ENCODE data around the gene SCAND1.
A peak's percentile ranks its signal among the peaks of the same experiment; 100 is the strongest.
"Not testable (repeated sequence)": the region's sequence is repeated elsewhere in the genome, so short reads cannot be mapped to it uniquely, and the experiment has no call there.

SCAND1 gene

DNA sequence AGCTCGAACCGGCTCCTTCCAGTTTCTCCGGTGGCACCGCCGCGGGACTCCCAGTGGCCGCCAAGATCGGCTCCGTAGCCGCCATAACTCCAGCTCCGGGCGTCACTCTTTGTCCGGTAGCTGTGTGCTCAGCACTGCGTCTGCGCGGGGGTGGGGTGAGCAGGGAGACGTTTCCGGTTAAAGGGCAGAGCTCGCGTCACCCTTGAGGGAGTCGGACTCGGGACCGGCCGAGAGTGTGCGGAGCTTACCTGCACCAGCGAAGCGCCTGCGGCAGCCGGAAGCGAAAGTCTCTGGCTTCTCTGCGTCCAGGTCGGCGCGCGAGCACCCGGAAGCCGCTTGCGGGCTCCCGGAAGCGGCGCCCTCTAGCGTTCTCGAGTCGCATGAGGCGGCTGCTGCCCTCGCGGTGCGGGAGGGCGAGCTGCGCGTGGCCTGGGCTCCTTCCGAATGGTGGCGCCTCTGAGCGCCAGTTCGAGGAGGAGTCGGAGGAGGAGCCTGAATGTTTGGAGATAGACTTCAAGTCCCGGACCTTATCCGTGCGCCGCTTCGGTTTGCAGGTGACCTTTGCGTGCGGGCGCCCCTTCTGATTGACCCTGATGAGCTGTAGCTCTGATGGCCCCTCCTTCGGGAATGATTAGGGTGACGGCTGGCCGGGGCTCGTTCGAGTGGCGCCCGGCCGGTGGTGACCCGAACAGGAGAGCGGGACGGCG, at the start of gene SCAND1:
Gene SCAND1, minus strand, starts transcription at position 303 of the 707 bp plus-strand sequence. Its CDS starts 218 bp downstream, at position 85.
- peak; percentile 97 for DNase-seq

DNA sequence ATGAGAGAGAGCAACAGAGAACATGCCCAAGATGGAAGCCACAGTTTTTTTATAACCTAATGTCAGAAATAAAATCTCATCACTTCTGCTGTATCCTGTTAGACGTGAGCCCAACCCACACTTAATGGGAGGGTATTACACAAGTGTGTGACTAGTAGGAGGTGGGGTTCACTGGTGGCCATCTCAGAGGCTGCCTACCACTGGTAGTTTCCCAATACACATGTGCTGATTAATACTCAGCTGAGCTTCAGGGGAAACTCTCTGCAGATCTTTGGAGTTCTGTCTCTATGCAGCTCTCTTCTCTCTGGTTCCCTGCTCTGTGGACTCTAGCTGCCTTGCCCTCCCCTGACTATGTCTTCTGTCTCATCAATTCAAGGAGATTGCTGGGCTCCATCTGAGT, 49.7 kb upstream of the SCAND1 start:
- no peak for DNase-seq

DNA sequence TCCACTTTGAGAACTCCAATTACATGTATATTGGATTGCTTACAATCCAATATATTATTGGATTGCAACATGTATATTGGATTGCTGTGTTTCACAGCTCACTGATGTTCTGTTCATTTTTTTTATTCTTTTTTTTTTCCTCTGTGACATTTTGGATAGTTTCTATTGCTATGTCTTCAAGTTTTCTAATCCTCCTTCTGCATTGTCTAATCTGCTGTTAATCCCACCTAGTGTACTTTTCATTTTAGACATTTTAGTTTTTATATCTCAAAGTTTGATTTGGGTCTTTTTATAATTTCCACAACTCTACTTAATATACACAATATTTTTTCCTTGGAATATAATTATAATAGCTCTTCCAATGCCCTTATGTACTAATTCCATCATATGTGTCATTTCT, 48.6 kb upstream of the SCAND1 start:
- no peak for DNase-seq

DNA sequence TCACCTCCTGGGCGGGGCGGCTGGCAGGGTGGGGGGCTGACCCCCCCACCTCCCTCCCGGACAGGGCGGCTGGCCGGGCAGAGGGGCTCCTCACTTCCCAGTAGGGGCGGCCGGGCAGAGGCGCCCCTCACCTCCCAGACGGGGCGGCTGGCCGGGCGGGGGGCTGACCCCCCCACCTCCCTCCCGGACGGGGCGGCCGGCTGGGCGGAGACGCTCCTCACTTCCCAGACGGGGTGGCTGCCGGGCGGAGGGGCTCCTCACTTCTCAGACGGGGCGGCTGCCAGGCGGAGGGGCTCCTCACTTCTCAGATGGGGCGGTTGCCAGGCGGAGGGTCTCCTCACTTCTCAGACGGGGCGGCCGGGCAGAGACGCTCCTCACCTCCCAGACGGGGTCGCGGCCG, 47.0 kb upstream of the SCAND1 start:
- not testable (repeated sequence) for DNase-seq

DNA sequence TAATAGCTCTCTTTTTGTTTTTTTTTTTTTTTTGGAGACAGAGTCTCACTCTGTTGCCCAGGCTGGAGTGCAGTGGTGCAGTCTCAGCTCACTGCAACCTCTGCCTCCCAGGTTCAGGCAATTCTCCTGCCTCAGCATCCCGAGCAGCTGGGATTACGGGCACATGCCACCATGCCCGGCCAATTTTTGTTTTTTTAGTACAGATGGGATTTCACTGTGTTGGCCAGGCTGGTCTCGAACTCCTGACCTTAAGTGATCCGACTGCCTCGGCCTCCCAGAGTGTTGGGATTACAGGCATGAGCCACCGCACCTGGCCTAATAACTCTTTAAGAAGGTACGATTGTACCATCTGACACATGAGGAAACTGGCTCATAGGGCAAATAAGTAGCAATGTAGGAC, 42.2 kb upstream of the SCAND1 start:
- DNase-seq: not testable (repeated sequence)

DNA sequence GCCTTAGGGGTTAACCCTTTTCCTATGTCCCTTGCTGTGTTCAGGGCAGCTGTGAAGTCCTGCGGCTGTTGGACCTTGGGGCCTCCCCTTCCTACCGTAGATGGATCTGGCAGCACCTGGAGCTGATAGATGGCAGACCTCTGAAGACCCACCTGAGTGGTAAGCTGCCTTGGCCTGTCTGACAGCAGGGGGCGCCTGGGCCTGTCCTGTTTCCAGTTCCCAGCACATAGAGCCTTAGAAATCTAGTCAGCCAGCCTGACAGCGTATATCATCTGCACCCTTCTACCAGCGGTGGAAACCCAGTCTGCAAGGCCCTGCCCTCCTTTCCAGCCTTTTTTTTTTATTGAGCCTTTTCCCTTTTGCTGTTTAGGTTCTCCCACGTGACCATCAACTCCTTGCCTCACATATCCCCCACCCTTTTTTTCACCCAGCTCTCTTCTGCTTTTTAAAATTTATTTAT, 40.7 kb upstream of the SCAND1 start:
- DNase-seq: peak; percentile 81

DNA sequence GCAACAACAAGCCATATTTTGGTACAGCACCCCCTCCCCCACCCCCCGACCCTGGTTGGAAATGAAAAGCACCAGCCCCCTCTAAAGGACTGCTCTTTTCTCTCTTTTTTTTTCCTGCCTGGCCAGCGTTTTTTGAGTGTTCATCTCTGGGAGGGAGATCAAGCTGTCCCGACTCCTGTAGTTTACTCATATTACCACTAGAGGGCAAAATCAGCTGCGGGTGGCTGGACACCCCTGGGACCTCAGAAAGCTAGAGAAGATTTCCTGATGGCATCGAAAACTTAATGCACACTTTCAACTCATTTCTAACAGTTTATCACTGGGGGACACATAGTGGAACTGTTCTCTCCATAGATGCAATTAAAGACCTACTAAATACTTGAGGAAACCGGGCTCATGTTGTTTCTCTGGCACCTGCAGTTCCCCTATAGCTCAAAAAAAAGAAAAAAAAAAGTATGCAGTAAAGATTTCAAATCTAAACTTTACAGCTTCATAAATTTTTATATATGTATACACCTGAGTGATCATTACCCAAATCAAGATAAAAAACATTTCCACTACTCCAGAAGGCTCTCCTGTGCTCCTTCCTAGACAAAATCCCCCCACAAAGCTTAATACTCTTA, 38.5 kb upstream of the SCAND1 start:
- DNase-seq: peak; percentile 58

DNA sequence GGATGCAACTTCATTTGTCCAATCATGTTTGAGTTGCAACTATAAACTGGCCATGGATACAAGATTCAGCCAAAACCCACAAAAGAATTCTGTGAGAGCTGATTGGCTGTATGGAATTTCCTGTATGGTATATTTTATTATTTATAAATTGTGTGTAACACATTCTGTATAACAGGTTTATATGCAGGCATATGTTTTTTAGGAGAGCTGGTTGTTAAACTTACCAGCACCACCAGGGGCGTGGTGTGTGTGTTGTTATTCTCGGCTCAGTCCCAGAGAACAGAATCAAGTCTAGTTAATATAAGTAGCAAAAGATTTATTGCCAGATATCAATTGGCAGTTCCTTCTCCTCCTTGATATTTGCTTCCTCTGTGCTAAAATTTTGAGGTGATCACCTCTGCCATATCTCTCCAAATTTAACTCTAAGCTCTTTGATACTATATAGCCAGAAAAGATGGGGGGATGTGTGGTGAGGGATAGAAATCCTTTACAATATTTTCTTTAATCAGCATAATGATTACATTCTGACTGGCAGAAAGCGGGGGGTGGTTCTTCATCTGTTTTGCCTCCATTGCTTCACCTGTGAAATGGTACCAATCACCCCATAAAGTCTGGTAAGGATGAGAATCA, 37.0 kb upstream of the SCAND1 start:
- DNase-seq: no peak

DNA sequence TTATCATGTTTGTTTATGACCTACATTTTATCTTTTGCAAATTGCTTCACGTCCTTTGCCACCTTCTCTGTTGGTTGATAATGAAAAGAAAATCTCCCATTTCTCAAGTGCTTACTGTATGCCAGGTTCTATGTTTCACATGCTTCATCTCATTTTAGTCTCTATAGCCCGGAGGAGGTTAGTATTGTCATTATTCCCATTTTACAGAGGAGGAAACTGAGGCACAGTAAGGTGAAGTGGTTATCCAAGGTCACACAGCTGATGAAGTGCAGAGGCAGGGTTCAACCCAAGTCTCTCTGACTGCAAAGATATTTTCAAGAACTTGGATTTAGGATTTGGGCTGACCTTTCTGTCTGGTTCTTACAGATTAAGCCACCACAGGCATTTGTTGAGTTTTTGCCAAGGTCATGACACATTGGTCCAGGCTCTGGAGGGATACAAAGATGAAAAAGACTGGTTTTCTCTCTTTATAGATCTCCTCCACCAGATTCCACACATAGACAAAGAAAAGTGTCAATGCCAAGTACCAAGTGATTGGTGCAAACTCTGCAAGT, 34.7 kb upstream of the SCAND1 start:
- DNase-seq: no peak

DNA sequence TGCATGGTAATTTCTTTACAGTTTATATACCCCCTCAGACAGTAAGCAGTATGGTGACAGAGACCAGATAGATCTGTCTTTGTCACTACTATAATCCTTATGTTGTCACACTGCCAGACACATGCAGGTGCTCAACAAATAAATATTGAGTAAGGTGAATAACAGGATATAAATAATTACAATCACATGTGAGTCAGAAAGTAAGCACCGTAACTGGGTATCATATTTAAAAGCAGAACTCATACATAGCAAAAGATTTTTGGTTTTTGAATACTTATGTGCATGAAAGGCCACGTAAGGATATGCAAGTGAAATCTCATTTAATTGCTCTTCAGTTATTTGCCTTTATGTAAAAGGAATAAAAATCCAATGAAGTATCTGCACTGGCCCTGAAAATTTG, 31.5 kb upstream of the SCAND1 start:
- DNase-seq: no peak

DNA sequence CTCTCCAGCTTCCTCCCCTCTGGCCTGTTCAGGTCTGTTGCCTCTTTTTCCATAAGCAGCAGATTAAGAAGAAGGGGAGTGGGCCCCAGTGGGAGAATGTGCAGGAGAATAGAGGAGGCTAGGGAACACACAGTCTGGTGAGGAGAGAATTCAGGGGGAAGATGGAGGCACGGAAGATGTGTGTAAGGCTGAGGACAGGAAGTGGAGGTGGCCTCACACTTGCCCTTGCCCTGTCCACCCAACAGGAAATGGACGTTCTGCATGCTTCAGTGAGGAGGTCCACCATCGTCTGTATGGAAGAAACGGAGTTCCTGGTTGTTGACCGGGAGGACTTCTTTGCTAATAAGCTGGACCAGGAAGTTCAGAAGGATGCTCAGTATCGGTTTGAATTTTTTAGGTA, 30.1 kb upstream of the SCAND1 start:
- no peak for DNase-seq

DNA sequence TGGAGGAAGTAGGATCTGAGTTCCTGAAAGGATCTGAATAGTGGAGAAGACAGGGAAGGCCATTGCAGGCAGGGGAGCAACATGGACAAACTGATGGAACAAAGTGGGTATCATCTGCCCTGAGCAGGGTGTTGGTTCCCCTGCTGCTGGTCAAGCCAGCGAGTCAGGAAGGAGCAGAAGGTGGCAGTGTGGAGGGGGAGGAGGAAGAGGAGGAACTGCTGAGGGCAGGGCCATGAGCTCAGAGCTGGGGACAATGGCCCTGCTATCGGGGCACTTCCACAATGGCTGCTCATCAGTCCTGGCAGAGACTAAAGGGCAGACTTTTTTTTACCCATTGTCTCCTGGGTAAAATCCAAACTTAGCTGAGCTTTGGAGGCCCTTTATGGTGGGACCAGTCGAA, 27.7 kb upstream of the SCAND1 start:
- DNase-seq: no peak

DNA sequence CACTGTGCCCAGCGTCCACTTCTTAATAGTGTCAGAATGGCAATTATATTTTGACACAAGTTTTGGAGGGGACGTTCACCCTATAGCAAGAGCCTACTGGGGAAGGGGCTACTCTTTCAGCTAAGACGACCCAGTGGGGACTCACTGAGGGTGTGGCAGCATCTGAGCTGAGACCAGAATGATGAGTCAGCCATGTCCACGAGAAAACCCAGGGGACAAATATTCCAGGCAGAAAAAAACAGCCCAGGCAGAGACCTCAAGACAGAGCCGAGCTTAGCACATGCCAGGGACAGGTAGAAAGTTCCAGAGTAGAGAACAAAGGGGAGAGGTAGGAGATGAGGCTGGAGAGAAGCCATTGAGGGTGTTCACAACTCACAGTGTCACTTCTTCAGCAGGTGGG, 25.2 kb upstream of the SCAND1 start:
- DNase-seq: no peak

DNA sequence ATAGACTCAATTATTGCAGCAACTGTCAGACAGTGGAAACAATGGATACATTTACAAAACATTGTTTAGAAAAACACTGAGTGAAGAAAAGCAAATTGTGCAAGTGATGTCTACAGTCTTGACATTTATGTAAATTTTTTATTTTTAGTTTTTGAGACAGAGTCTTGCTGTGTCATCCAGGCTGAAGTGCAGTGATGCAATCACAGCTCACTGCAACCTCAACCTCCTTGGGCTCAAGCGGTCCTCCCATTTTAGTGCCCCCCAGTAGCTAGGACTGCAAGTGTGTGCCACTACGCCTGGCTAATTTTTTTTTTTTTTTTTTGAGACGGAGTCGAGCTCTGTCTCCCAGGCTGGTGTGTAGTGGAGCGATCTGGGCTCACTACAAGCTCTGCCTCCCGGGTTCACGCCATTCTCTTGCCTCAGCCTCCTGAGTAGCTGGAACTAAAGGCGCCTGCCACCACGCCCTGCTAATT, 23.8 kb upstream of the SCAND1 start:
- DNase-seq: no peak

DNA sequence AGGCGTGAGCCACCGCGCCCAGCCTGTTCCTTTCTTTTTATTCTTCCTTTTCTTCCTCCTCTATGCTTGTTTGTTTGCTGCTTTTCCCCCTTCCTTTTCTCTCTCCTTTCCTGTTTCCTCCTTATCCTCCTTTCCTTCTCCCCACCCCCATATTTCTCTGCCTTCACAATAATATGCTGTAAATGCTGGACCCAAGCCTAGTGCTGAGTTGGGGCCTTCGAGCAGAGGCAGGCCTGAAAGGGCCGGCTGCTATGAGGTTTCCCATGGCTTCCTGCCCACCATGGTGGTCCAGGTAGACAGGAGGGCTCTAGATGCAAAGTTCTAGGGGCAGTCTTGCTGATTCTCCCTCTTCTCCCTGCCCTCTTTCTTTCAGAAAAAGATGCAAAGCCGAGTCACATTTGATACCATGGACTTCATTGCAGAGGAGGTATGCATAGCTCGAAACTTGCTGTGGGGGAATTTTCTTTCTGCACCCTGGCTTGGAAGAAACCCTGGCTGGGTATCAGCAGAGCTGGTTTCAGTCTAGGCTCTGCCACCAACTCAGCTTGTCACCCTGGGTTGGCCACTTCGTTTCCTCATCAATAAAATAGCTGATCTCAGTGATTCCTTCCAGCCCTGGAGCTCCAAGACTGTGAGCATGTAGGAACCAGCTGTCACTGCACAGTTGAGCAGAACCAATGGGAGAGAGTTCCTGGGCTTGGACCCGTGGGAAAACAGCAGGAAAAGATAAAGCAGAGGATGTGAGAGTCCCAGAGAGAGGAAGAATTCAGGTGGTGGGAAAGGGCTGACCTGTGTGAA, 21.5 kb upstream of the SCAND1 start:
- no peak for DNase-seq

DNA sequence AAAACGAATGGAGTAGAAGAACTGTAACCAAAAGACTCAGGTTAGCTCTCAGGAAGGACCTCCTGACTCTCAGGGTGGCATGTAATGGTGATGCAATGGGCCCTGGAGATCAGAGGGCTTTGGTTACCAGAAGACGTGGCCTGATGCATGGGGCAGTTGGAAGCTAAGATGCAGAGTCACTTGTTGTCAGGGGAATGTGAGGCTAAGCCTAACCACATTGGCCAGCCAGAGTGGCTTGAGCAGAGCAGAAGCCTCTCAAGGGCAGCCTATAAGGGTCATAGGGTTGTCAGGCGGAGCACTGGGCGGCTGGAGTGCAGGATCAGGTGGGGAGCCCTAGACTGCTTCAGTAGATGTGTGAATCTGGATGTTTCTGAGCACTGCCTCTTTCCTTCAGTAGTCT, 20.0 kb upstream of the SCAND1 start:
- DNase-seq: no peak

DNA sequence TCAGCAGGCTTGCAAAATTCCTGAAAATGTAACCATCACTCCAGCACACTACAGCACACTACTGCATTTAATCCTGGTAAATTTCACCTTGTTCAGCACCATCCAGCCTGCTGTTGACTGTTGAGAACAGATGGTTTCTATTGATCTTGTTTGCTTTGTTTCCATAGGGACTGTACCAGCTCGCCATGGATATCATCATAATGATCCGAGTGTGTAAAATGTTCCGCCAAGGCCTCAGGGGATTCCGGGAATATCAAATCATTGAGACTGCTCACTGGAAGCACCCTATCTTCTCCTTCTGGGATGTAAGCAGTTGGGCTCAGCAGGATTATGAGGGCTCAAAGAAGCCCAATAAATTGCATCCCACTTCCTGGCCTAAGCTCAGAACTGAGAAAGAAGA, 18.2 kb upstream of the SCAND1 start:
- DNase-seq: no peak

DNA sequence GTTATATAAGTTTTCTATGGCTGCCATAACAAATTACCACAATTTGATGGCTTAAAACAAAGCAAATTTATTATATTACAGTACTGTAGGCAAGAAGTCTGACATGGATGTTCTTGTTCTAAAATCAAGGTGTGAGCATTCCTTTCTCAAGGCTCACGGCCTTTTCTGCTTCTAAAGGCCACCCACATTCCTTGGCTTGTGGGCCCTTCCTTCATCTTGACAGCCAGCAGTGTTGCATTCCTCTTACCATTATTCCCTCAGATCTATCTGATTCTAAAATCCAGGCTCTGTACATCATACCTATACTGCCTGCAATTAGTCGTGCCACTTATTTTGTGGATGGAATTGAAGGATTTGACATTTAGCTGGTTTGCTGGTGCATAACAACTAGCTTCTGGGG, 17.7 kb upstream of the SCAND1 start:
- no peak for DNase-seq

DNA sequence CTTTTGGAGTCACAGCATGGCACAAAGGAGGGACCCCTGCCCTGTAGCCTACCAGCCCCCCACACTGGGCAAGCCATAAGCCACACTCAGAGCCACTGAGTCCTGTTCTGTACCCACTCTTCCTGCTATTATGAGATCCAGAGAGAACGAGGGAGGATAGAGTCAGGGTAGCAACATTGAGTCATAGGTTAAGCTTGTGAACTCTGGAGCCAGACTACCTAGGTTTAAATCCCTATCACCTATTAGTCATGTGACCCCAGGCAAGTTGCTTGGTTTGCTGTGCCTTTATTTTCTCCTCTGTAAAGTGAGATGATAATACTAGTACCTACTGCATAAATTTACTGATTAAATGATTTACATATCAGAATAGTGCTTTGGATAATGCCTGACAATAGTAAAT, 14.6 kb upstream of the SCAND1 start:
- DNase-seq: no peak

DNA sequence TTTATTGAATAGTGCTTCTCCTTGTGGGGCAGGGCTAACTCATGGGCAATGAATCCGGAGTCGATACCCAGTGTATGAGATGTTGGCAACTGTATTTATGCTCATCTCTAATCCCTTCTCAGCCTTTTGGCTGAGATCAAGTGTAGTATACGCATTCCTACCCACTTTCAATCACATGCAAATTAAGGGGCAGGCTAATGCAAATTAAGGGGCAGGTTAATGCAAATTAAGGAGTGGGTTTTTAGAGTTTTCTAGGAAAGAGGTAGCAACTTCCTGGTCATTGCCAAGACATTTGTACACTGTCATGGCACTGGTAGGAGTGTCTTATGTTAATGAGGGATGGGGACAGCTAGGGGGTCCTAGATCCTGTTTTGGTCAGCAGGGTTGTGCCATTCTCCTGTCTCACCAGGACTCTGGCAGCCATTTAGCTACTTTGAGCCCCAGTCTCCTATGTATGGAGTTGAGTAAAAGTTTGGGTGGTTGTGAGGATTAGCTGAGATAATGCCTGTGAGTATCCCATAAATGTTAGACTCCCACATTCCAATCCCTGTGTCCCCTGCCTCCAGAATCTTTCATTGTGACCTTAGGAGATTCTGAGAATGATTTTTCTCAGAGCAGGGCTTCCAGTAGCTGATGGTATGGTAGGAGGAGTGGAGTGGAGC, 13.8 kb upstream of the SCAND1 start, which contains the start of gene CNBD2:
Gene CNBD2, plus strand, starts transcription at position 612 of the 662 bp plus-strand sequence. CDS start 173 bp downstream, outside the sequence.
- DNase-seq: no peak

DNA sequence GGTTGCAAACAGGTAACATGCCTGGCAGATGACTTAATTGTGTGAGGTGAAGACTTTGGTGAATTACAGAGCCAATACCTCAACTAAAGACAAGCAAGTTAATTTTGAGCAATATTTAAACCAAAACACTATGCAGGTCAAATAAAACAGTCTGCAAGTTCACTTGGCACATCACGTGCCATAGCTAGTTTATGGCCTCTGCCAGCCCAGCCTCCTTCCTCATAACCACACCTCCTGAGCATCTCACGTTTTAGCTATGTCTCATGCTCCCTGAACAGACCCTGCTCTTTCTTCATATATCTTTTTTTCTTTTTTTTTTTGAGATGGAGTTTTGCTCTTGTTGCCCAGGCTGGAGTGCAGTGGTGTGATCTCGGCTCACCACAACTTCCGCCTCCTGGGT, 9.6 kb upstream of the SCAND1 start:
- DNase-seq: no peak

DNA sequence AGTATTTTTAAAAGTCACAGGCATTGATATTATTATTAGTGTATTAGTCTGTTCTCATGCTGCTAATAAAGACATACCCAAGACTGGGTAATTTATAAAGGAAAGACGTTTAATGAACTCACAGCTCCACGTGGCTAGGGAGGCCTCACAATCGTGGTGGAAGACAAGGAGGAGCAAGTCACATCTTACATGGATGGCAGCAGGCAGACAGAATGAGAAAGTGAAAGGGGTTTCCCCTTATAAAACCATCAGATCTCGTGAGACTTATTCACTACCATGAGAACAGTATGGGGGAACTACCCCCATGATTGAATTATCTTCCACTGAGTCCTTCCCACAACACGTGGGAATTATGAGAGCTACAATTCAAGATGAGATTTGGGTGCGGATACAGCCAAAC, 5.0 kb upstream of the SCAND1 start:
- not testable (repeated sequence) for DNase-seq

Measured in left hindlimb (tissue), 1 donor.